Erythroblast (primary cell): Measurements from ENCODE around the gene PER1.

ENCODE experiments used
- GATA1 ChIP-seq: IDR thresholded peaks from 2 replicates; pipeline ENCODE4 v1.6.1; 2011; ENCODE audit warnings: low read depth, mild to moderate bottlenecking, control low read depth, low read length, moderate library complexity
- POLR2A ChIP-seq: IDR thresholded peaks from 2 replicates; pipeline ENCODE4 v1.6.1; 2011; ENCODE audit warnings: mild to moderate bottlenecking, low read length

- TF ChIP-seq POLR2A (no peak), GATA1 (no peak)
These were observed 7.4 kb upstream of the PER1 start for GRCh38 chr17:8159459-8160223.
